ENCODE results near the gene LIPA.

DNA sequence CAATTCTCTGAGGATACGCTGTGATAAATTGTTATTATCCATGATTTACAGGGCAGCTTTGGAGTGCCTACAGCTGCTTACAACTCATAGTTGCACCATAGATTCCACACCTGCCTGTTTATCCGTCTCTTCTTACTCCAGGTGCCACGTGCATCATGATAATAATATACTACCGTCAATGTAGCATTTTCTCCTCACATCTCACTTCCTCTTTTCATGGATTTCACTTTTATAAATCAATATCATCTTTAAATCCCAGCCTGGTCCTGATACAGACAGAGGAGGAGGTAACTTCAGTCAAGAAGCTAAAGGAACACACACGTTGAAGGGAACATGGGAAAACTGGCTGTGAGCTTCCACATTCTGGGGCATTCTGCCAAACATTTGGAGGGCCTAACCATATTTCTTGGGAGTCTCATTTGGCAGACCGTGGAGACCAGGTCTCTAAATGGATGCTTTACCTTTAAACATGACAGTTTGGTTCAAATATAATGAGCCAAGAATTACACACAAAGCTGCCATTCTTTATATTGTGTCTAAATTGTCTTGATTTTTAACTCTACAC lies 46.9 kb downstream of the LIPA start:
- TF ChIP-seq CTCF (IDR thresholded peaks at IDR 0.05; ENCODE audit: borderline replicate concordance, extremely low read depth, low read length, poor library complexity, severe bottlenecking) = no peak
- TF ChIP-seq EZH2 (IDR thresholded peaks at IDR 0.05; ENCODE audit: borderline replicate concordance, low read depth, low read length, severe bottlenecking) = no peak

Measured in DND-41 (cell line).